Endothelial cell of umbilical vein (primary cell): Measurements from ENCODE around the gene CLINT1. TPM values are rescaled to one million over a fixed set of nuclear protein-coding genes. Genes with fewer than 3 reads are reported as not detected.

ENCODE experiments used
- BruUV-seq: library from RNA; stranded (reverse); fragments of 400-500 nt; replicated peaks from 2 replicates; lab custom pipeline; 2021; lab: Mats Ljungman, UMichigan
- CTCF ChIA-PET: fragments of 300-600, 350-600 bp; sonication (Branson Sonifier 250); formaldehyde crosslinking; loops from one replicate; lab custom pipeline; 2021; ENCODE audit warnings: antibody characterized with exemption, inconsistent platforms; lab: Charles Lee
- POLR2A ChIA-PET: fragments of 300-600, 350-600 bp; sonication (Branson Sonifier 250); formaldehyde crosslinking; loops from one replicate; lab custom pipeline; 2021; ENCODE audit warnings: antibody characterized with exemption, inconsistent platforms; lab: Charles Lee
- DNase-seq: peaks from one replicate; pipeline ENCODE4 v3.0.0-alpha.2; 2011; ENCODE audit warnings: low read depth, low spot score
- FAIRE-seq: peaks from 2 replicates; lab custom pipeline; 2011; peaks lifted over from hg19 to GRCh38; lab: Jason Lieb, UNC
- H2AFZ ChIP-seq: 2 replicates; pipeline ENCODE4 v1.6.0; 2012; ENCODE audit warnings: low read depth, low read length, control low read depth, inconsistent platforms
- H3K27ac ChIP-seq: 2 replicates; pipeline ENCODE4 v1.5.1; 2011; ENCODE audit warnings: low read depth, mild to moderate bottlenecking, control low read depth, low read length, moderate library complexity; ENCODE audit not compliant: insufficient read depth
- H3K27me3 ChIP-seq, 2 experiments: 2 replicates each; pipeline versions ENCODE4 v1.6.0 to v1.6.1; 2011; ENCODE audit warnings: low read length in 2 of 2, mixed read lengths in 1 of 2; ENCODE audit not compliant: control insufficient read depth in 2 of 2, insufficient read depth in 2 of 2
- H3K36me3 ChIP-seq, 2 experiments: 2 replicates in 1 of 2; 3 replicates in 1 of 2; pipeline ENCODE4 v1.5.1; 2011; ENCODE audit warnings: low read length in 2 of 2, mild to moderate bottlenecking in 1 of 2, moderate library complexity in 1 of 2; ENCODE audit not compliant: control insufficient read depth in 2 of 2, insufficient read depth in 2 of 2; ENCODE audit errors: extremely low read depth in 1 of 2
- H3K4me1 ChIP-seq: 3 replicates; pipeline ENCODE4 v1.5.1; 2011; ENCODE audit warnings: mild to moderate bottlenecking, low read length; ENCODE audit not compliant: control insufficient read depth, insufficient read depth; ENCODE audit errors: extremely low read depth
- H3K4me2 ChIP-seq: 2 replicates; pipeline ENCODE4 v1.6.1; 2011; ENCODE audit warnings: low read length, control low read depth, mixed read lengths; ENCODE audit not compliant: insufficient read depth
- H3K4me3 ChIP-seq, 3 experiments: fragments of 200-600 bp in 1 of 3; sonication (generic), shearing (Covaris generic) in 1 of 3; replicated peaks in 1 of 3; 2 replicates each; pipeline ENCODE4 v1.5.1; 2011 to 2016; ENCODE audit warnings: control low read depth in 3 of 3, low read length in 3 of 3, mild to moderate bottlenecking in 2 of 3, inconsistent platforms in 1 of 3, low read depth in 1 of 3, moderate library complexity in 1 of 3; ENCODE audit not compliant: insufficient read depth in 1 of 3
- H3K79me2 ChIP-seq: 2 replicates; pipeline ENCODE4 v1.6.0; 2012; ENCODE audit warnings: low read length, inconsistent platforms; ENCODE audit not compliant: control insufficient read depth, insufficient read depth
- H3K9ac ChIP-seq: replicated peaks from 2 replicates; pipeline ENCODE3; 2011; ENCODE audit warnings: low read length, control low read depth; ENCODE audit not compliant: insufficient read depth; ENCODE audit errors: extremely low read depth
- H3K9me1 ChIP-seq: replicated peaks from 3 replicates; pipeline ENCODE4 v1.6.0; 2011; ENCODE audit warnings: mild to moderate bottlenecking, low read length; ENCODE audit not compliant: control insufficient read depth, insufficient read depth; ENCODE audit errors: extremely low read depth
- H3K9me3 ChIP-seq: replicated peaks from 2 replicates; pipeline ENCODE4 v1.5.1; 2012; ENCODE audit warnings: low read length, inconsistent platforms; ENCODE audit not compliant: control insufficient read depth, insufficient read depth
- H4K20me1 ChIP-seq: replicated peaks from 2 replicates; pipeline ENCODE3; 2011; ENCODE audit warnings: mild to moderate bottlenecking, low read length; ENCODE audit not compliant: control insufficient read depth, insufficient read depth; ENCODE audit errors: extremely low read depth
- CTCF ChIP-seq, 2 donors: IDR thresholded peaks; 1 replicate in 1 of 2; 2 replicates in 1 of 2; pipeline ENCODE4 v1.5.1; 2011; ENCODE audit warnings: low read length in 2 of 2, mild to moderate bottlenecking in 2 of 2, moderate library complexity in 2 of 2, control low read depth in 1 of 2, inconsistent platforms in 1 of 2, low read depth in 1 of 2; ENCODE audit not compliant: insufficient read depth in 1 of 2; ENCODE audit errors: extremely low read depth in 1 of 2
- EZH2 ChIP-seq: IDR thresholded peaks from 2 replicates; pipeline ENCODE4 v1.6.1; 2012; ENCODE audit warnings: borderline replicate concordance, low read depth, mild to moderate bottlenecking, moderate library complexity, low read length, inconsistent platforms; ENCODE audit not compliant: severe bottlenecking
- FOS ChIP-seq: IDR thresholded peaks from 2 replicates; pipeline ENCODE4 v1.6.1; 2011; ENCODE audit warnings: mild to moderate bottlenecking, low read length, moderate library complexity, borderline replicate concordance; ENCODE audit not compliant: insufficient read depth
- GATA2 ChIP-seq: IDR thresholded peaks from 2 replicates; pipeline ENCODE4 v1.7.0; 2011; ENCODE audit warnings: low read depth, mild to moderate bottlenecking, moderate library complexity, mixed read lengths, low read length; ENCODE audit not compliant: insufficient read length, insufficient read depth
- JUN ChIP-seq: IDR thresholded peaks from 2 replicates; pipeline ENCODE4 v1.6.1; 2011; ENCODE audit warnings: borderline replicate concordance, low read depth; ENCODE audit not compliant: insufficient read length, insufficient read depth
- MAX ChIP-seq: IDR thresholded peaks from 2 replicates; pipeline ENCODE4 v1.6.1; 2011; ENCODE audit not compliant: insufficient read depth, insufficient read length
- MYC ChIP-seq: IDR thresholded peaks from one replicate; pipeline ENCODE4 v1.6.1; 2011; ENCODE audit warnings: mild to moderate bottlenecking, low read depth, low read length
- POLR2A ChIP-seq: IDR thresholded peaks from 2 replicates; pipeline ENCODE4 v1.6.1; 2012; ENCODE audit warnings: low read depth, mild to moderate bottlenecking, control low read depth, low read length
- POLR2AphosphoS5 ChIP-seq: IDR thresholded peaks from 2 replicates; pipeline ENCODE4 v1.6.1; 2012; ENCODE audit warnings: low read depth, mild to moderate bottlenecking, control low read depth, low read length, moderate library complexity; ENCODE audit not compliant: insufficient read depth
- dilution Hi-C: fragments of 300-500 bp; cut with MboI; formaldehyde crosslinking; loops from one replicate; pipeline ENCODE4 v1.15.0; 2019; ENCODE audit warnings: low sequenced_read_pairs; ENCODE audit not compliant: extremely low pct_ligation_motif_present
- intact Hi-C: fragments of 100-400 bp; cut with micrococcal nuclease; formaldehyde crosslinking; loops from one replicate; pipeline ENCODE4 v1.10.0; 2022
- polyA plus RNA-seq, 4 experiments: library from polyadenylated mRNA; depleted of rRNA in 3 of 4; stranded (reverse) in 3 of 4; unstranded in 1 of 4; fragments of >200 nt; gene quantifications; 2 replicates each; pipeline versions ENCODE4 v1.2.1 to v1.2.3, GENCODE V29; 2011 to 2012; ENCODE audit warnings: missing spikeins in 1 of 4
- total RNA-seq: library from RNA; stranded (reverse); gene quantifications from 2 replicates; pipeline ENCODE4 v1.2.3, GENCODE V29; 2021

The CLINT1 gene
- total and polyA plus RNA-seq, 2 donors (not counting 3 experiments of a cell fraction or from before 2014, with no cell fraction given) = 76.6 to 158 TPM

DNA sequence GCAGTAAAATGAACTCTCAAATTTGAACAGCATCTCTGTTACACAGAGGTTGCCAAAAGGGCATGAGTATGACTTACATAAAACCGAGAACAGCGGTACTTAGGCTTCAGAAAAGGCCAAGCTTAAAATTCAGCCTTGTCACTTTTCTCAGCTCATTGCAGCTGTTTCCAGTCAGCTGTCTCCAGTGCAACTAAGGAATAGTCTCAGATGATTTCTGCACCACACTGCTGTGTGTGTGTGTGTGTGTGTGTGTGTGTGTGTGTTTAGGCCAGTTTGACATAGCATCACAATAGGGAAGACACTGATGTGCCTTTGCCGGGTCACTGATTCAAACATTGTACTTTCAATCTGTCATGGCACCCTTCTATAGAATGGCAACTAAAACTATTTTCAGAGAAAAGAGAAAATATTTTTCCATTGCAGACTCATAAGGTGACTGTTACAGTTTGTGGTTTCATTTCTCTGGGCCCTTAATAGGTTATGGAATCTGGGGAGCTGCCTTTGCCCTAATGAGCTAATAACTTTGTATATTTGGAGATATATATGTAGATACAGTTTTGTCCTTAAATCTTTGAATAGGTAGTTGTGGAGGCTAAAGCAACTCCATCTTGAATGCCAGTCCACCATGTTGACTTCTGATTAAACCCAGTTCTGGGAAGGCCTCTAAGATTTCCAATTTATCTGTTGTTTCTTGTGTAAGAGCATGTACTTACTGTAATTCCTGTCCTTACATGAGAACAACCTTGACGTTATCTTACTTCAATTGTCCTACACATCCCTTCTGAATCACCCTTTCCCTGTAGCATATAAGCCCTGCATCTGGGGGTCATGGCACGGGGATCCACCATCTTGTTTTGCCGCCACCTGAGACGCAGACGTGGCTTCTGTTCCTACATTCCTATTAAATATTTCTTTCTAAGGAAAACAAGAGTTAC is 110.9 kb downstream of the CLINT1 start:
- Histone ChIP-seq H3K27ac (no peak overlapping the region), H3K9me3 (no peaks in the 10 kb centered on the region), H2AFZ (no peak overlapping the region), H3K9me1 (no peaks in the 10 kb centered on the region), H4K20me1 (no peaks in the 10 kb centered on the region), H3K9ac (no peak overlapping the region), H3K4me1 (peaks cover 21% of the 10 kb centered on the region), H3K4me2 (no peak overlapping the region), H3K79me2 (peaks cover 18% of the 10 kb centered on the region), H3K36me3 (peaks cover 0 to 5% of the 10 kb centered on the region in 2 experiments), H3K27me3 (no peaks in the 10 kb centered on the region), H3K4me3 (no peak overlapping the region)
- intact Hi-C loops (no loop called here), dilution Hi-C loops (no loop called here)
- TF ChIP-seq JUN = no peak
- CTCF ChIA-PET = interaction anchor here (0.6 to 1.5 kb wide), 8 partner anchors 9 to 1359 kb away, joined by 3 to 4 read pairs (median 3); partner anchors contain the start of gene THG1L
- FAIRE-seq (no peak), DNase-seq (no peak)
- no TSS peak for BruUV-seq
- POLR2A ChIA-PET = interaction anchor here (0.6 kb wide), 1 partner anchor 620 kb away, joined by 10 read pairs; no protein-coding TSS in a partner anchor

DNA sequence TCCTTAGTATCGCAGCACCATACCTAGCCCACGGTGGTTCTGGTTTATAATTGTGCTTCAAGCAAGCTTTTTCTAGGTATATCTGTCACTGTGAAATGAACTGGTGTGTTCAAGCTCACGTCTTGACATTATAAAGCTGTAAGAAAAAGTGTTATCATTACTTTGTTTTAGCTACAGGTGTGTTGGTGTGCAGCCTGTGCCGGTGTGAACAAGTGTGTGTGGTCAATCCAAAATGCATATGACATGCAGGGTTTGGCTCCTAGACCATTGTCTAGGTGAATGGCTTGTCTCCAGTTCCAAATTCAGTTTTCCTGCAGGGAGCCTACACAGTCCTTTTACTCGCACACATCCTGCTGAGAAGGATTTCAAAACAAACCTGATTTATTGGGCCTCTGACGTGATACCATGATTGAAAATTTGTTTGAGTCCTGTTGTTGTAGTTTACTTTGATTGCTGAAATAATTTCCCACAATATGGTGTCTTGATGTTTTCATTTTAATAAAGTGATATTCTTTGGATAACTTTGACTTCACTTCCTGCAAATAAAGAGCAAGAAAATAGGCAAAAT is 111.7 kb downstream of the CLINT1 start:
- Histone ChIP-seq H3K9ac (no peak overlapping the region), H3K9me1 (no peaks in the 10 kb centered on the region), H3K27ac (no peak overlapping the region), H3K4me3 (no peak overlapping the region), H3K4me2 (no peak overlapping the region), H3K79me2 (peaks cover 18% of the 10 kb centered on the region), H3K4me1 (peaks cover 21% of the 10 kb centered on the region), H3K9me3 (no peaks in the 10 kb centered on the region), H3K27me3 (no peaks in the 10 kb centered on the region), H4K20me1 (no peaks in the 10 kb centered on the region), H3K36me3 (peaks cover 0 to 2% of the 10 kb centered on the region in 2 experiments), H2AFZ (no peak overlapping the region)
- DNase-seq (no peak), FAIRE-seq (no peak)
- POLR2A ChIA-PET = no interaction called here
- dilution Hi-C loops (no loop called here), intact Hi-C loops (no loop called here)
- BruUV-seq = no TSS peak
- CTCF ChIA-PET = interaction anchor here (1.5 kb wide), 1 partner anchor 1360 kb away, joined by 3 read pairs; no protein-coding TSS in a partner anchor
- no peak for TF ChIP-seq EZH2
- no peak for TF ChIP-seq FOS
- no peak for TF ChIP-seq CTCF (IDR thresholded peaks at IDR 0.05; ENCODE audit: extremely low read depth in 1 of 2, insufficient read depth in 1 of 2, low read depth in 1 of 2, low read length in 2 of 2)
- TF ChIP-seq MYC = no peak
- TF ChIP-seq MAX = no peak
- TF ChIP-seq POLR2A = no peak
- TF ChIP-seq JUN = no peak
- no peak for TF ChIP-seq POLR2AphosphoS5
- no peak for TF ChIP-seq GATA2
